HUES64 (cell line): ENCODE measurements around the gene ATG13.
A peak's percentile ranks its signal among the peaks of the same experiment; 100 is the strongest.
"Not testable (repeated sequence)": the region's sequence is repeated elsewhere in the genome, so short reads cannot be mapped to it uniquely, and the experiment has no call there.

Experiments used
- H3K27ac ChIP-seq: 2 replicates; pipeline ENCODE4 v1.7.0; 2013; ENCODE audit warnings: low read depth, low read length, inconsistent platforms
- H3K27me3 ChIP-seq: 2 replicates; pipeline ENCODE4 v1.6.1; 2013; ENCODE audit warnings: mild to moderate bottlenecking, low read length; ENCODE audit not compliant: insufficient read depth
- H3K36me3 ChIP-seq: 2 replicates; pipeline ENCODE4 v1.6.1; 2013; ENCODE audit warnings: mild to moderate bottlenecking, low read length; ENCODE audit not compliant: insufficient read depth
- H3K4me1 ChIP-seq: 2 replicates; pipeline ENCODE4 v1.6.1; 2013; ENCODE audit warnings: mild to moderate bottlenecking, low read length, moderate library complexity; ENCODE audit not compliant: insufficient read depth
- H3K4me3 ChIP-seq: 2 replicates; pipeline ENCODE4 v1.5.1; 2013; ENCODE audit warnings: mild to moderate bottlenecking, low read length, moderate library complexity
- H3K9ac ChIP-seq: 2 replicates; pipeline ENCODE4 v1.6.1; 2013; ENCODE audit warnings: mild to moderate bottlenecking, low read depth, low read length
- H3K9me3 ChIP-seq: 2 replicates; pipeline ENCODE4 v1.6.1; 2013; ENCODE audit warnings: low read depth, low read length; ENCODE audit not compliant: insufficient read depth
- WGBS: fragments of 150-250, 120-280 bp; methylation state at CpG from one replicate; pipeline ENCODE4 v1.1.7; 2013; ENCODE audit warnings: missing lambda C conversion rate; 5-methylcytosine and 5-hydroxymethylcytosine counted together

The ATG13 gene

DNA sequence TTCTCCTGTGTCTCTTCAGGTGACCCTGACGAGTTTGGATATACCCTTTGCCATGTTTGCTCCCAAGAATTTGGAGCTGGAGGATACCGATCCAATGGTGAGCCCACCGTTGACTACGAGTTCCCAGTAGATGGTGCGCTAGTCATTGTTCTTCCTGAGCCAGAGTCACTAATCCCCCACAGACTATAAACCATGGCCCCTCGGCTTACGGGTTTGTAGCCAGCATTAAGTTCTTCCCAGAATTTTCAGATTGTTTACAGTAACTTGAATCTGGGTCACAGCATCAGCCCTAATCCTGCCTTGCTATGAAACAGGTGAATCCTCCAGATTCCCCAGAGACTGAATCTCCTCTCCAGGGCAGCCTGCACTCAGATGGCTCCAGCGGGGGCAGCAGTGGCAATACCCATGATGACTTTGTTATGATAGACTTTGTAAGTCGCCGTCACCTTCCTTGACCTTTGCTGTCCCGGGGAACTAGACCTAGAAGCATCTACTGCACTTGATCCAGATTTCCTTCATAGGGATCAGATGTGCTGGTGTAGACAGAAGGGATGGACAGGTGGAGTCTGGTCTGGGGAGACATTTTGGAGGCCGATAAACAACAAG is 51.2 kb downstream of the ATG13 start:
- H3K4me1 ChIP-seq = no peaks in the 10 kb centered on the region
- H3K27ac ChIP-seq = no peak overlapping the region
- 97% methylated on average over 12 of the region's 12 CpGs for WGBS
- H3K4me3 ChIP-seq = no peak overlapping the region
- no peaks in the 10 kb centered on the region for H3K9me3 ChIP-seq
- peaks cover 90% of the 10 kb centered on the region for H3K36me3 ChIP-seq
- no peaks in the 10 kb centered on the region for H3K27me3 ChIP-seq
- H3K9ac ChIP-seq = no peak overlapping the region

DNA sequence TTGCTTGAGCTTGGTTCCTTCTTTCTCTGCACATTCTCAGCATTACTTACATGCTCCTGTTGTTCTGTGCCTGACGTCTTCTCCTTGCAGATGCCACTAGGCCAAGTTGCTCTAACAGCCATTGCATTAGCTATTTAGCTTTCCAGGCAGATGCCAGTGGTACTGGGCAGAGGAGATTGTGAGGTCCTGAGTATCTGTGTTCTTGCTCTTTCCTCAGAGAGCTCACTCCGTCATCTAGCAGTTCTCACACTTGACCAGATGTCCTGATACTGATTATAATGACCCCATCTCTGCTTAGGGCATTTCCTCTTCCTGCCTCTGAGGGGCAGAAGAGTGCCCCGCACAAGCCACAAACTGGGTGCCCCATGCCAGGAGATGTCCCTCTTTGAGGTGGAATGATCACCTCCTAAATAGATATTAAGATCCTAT is 52.4 kb downstream of the ATG13 start:
- 85% methylated on average over 3 of the region's 3 CpGs for WGBS
- Histone ChIP-seq H3K9ac (no peak overlapping the region), H3K36me3 (peaks cover 83% of the 10 kb centered on the region), H3K27ac (no peak overlapping the region), H3K27me3 (no peaks in the 10 kb centered on the region), H3K4me3 (no peak overlapping the region), H3K4me1 (peaks cover 10% of the 10 kb centered on the region; the same call in 1 of the 2 replicates), H3K9me3 (no peaks in the 10 kb centered on the region)

DNA sequence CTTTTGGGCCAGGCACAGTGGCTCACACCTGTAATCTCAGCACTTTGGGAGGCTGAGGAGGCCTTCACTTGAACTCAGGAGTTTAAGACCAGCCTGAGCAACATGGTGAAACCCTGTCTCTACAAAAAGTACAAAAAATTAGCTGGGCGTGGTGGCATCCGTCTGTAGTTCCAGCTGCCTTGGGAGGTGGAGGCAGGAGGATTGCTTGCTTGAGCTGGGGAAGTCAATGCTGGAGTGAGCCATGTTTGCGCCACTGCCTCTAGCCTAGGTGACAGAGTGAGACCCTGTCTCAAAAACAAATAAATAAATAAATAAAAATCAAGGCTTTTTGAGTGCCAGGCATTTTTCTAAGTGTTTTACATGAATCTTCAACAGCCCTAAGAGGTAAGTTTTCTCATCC is 53.2 kb downstream of the ATG13 start:
- Histone ChIP-seq H3K36me3 (peaks cover 75% of the 10 kb centered on the region), H3K4me1 (peaks cover 17% of the 10 kb centered on the region; the same call in 1 of the 2 replicates)
- H3K9ac ChIP-seq, H3K27ac ChIP-seq, H3K4me3 ChIP-seq, H3K9me3 ChIP-seq, H3K27me3 ChIP-seq: not testable (repeated sequence)
- 88% methylated on average over 2 of the region's 3 CpGs for WGBS

DNA sequence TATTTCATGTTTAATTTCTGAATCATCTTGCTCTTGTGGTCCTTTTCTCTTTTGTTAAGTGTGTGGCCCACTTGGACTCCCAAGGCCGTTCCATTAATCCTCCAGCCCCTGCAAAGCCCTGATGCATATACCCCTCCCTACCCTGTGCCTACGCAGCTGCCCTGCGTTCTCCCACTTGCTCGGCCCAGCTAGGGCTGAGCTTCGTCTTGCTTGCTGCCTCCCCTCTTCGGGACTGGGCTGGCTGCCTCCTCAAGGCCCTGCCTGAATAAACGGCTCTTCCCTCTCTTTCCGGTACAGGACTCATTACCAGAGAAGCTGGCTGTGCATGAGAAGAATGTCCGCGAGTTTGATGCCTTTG is 54.6 kb downstream of the ATG13 start:
- peaks cover 62% of the 10 kb centered on the region for H3K36me3 ChIP-seq
- peaks cover 21% of the 10 kb centered on the region; the same call in 1 of the 2 replicates for H3K4me1 ChIP-seq
- WGBS = 96% methylated on average over 10 of the region's 10 CpGs
- H3K9ac ChIP-seq = no peak overlapping the region
- H3K4me3 ChIP-seq = no peak overlapping the region
- H3K27ac ChIP-seq = no peak overlapping the region
- no peaks in the 10 kb centered on the region for H3K9me3 ChIP-seq
- H3K27me3 ChIP-seq = no peaks in the 10 kb centered on the region

DNA sequence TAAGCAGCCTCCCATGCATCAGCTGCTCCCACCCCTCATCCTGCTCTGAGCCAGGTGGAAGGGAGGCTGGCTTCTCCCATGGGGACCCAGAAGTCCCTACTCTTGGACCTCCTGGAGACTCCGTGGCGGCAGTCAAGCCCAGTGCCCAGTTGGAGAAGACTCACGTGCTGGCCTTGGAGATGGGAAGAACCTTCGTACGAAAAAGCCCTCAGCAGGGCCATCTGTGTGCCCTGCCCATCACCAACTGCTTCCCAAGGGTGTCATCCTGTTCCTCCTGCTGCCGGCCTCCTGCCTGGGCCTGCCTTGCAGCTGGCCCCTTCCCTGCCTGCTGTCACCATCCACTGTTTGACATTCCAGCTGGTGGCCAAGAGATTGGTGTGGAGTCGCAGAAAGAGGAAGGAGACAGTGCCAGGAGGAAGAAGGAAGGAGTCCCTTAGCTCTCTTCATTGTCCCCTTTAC is 55.1 kb downstream of the ATG13 start:
- Histone ChIP-seq H3K9ac (no peak overlapping the region), H3K4me3 (no peak overlapping the region), H3K27me3 (no peaks in the 10 kb centered on the region), H3K27ac (no peak overlapping the region), H3K4me1 (peaks cover 21% of the 10 kb centered on the region; the same call in 1 of the 2 replicates), H3K36me3 (peaks cover 59% of the 10 kb centered on the region), H3K9me3 (no peaks in the 10 kb centered on the region)
- WGBS = 97% methylated on average over 6 of the region's 7 CpGs

DNA sequence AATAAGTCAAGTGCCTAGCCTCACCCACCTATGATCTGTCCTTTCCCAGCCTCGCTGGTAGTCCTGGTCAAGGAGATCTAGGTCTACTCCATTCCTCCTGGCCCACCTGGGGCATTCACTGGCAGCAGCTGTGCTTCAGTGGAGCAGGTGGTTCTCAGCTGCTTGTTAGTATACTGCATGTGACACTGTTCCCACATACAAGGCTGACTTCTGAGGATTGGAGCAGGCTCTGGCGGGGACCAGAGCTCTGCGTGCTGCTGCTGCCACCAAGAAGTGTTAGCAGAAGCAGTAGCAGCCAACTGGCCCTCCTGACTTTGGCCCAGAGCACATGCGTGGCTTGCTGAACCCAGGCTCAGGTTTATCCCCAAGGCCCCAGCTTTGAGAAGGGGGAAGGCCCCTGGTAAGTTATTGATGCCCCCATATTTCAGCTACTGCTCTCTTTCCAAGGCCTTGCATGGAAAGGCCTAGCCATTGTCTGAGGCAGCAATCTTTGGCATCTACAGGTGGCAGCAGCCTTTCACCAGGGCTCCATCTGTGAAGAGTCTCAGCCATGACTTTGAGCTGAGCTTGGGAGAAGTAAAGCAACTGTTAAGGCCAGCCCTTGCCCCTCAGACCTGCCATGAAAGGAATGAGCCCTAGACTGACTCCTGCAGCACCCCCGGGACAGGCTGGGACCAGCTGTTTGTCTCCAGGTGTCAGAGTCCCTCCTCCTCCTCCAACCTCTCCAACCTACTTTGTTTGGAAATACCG is 56.5 kb downstream of the ATG13 start:
- no peaks in the 10 kb centered on the region for H3K9me3 ChIP-seq
- no peak overlapping the region for H3K4me3 ChIP-seq
- no peaks in the 10 kb centered on the region for H3K27me3 ChIP-seq
- 86% methylated on average over 6 of the region's 6 CpGs for WGBS
- peak overlapping the region; percentile 66 for H3K27ac ChIP-seq
- H3K4me1 ChIP-seq = peaks cover 21% of the 10 kb centered on the region; the same call in 1 of the 2 replicates
- H3K36me3 ChIP-seq = peaks cover 52% of the 10 kb centered on the region
- H3K9ac ChIP-seq = no peak overlapping the region

DNA sequence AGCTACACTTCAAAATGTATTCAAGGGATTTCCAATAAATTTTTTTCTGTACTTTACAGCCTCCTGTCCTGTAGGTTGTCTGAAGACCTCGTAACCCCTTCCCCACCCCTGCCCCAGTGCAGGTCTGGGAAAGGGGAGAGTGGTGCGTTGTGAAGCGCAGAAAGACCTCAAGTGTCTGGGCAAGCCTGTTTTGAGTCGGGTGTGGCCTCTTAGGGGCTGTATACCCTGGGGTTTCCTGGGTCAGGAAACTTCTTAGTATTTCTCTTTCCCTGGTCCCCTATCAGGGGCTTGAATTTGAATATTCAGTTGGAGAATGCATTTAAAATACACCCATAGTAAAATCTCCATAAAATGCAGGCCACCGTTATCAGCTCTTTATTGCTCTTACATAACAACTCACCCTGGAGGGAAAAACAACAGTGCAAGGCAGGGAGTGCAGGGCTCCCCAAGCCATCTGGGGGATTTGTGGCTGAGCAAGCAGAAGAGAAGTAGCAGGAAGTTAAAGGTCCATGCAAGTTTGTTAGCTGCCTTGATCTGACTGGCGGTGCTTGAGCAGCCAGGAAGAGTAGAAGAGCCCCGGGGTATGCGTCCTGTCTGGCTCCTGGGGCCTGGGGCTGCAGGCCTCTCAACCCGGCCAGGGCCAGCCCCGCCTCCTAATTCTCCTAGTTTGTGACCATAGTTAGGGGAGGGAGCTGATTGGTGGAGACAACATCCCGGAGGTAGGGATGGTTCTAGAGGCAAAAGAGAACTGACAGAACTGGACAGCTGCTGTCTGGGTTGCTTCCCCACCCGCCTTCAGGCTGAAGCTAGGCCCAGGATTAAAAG is 57.3 kb downstream of the ATG13 start:
- Histone ChIP-seq H3K27me3 (no peaks in the 10 kb centered on the region), H3K4me3 (no peak overlapping the region), H3K36me3 (peaks cover 51% of the 10 kb centered on the region), H3K27ac (peak overlapping the region; percentile 66), H3K9ac (no peak overlapping the region; the same call in 1 of the 2 replicates), H3K9me3 (no peaks in the 10 kb centered on the region), H3K4me1 (peaks cover 21% of the 10 kb centered on the region; the same call in 1 of the 2 replicates)
- WGBS = 22% methylated on average over 12 of the region's 12 CpGs

DNA sequence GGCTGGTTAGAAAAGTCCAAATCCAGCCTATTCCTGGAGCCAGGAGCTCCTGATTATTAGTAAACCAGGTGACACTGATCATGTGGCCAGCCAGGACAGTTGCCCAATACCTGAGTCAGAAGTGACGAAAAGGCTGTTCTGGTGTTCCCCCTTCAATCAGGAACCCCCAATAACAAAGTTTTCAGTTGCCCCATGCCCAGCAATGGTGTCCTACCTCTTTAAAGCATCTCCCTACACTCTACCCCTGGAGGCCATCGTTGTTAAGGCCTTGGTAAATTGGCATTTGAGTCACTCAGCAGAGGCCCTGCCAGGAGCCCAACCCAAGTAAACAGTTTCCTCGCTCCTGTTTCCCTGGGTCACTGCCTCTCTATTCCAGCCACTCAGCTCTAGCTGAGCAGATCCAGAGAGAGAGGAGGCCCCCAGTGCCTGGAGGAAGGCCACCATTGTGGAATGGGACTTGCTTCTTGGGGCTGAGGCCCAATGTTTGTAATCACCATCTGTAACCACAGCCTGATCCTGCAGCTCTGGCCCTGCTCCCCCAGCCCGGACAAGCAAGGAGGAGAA is 58.0 kb downstream of the ATG13 start:
- Histone ChIP-seq H3K9ac (no peak overlapping the region), H3K9me3 (no peaks in the 10 kb centered on the region), H3K36me3 (peaks cover 53% of the 10 kb centered on the region), H3K27ac (peak overlapping the region; percentile 66; the same call in 1 of the 2 replicates), H3K27me3 (no peaks in the 10 kb centered on the region), H3K4me3 (no peak overlapping the region), H3K4me1 (peaks cover 21% of the 10 kb centered on the region; the same call in 1 of the 2 replicates)
- 65% methylated on average over 4 of the region's 4 CpGs for WGBS

DNA sequence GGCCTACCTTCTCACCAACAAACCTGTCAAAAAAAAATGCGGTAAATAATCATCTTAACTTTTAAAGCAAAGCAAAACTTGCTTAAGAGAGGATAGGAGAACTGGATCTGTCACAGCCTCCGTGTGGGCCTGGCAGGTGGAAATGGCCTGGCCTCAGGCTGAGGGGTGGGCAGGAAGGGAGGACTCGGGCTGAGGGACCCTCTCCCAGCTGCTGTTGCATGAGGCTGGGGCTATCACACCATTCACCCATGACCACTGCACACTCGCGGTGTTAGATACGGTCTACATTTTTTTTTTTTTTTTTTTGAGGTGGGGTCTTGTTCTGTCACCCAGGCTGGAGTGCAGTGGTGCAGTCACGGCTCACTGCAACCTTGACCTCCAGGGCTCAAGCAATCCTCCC is 58.6 kb downstream of the ATG13 start:
- 95% methylated on average over 6 of the region's 7 CpGs for WGBS
- no peaks in the 10 kb centered on the region for H3K9me3 ChIP-seq
- peaks cover 21% of the 10 kb centered on the region; the same call in 1 of the 2 replicates for H3K4me1 ChIP-seq
- no peak overlapping the region for H3K9ac ChIP-seq
- H3K4me3 ChIP-seq = no peak overlapping the region
- H3K36me3 ChIP-seq = peaks cover 48% of the 10 kb centered on the region
- no peaks in the 10 kb centered on the region for H3K27me3 ChIP-seq
- no peak overlapping the region; the same call in 1 of the 2 replicates for H3K27ac ChIP-seq

DNA sequence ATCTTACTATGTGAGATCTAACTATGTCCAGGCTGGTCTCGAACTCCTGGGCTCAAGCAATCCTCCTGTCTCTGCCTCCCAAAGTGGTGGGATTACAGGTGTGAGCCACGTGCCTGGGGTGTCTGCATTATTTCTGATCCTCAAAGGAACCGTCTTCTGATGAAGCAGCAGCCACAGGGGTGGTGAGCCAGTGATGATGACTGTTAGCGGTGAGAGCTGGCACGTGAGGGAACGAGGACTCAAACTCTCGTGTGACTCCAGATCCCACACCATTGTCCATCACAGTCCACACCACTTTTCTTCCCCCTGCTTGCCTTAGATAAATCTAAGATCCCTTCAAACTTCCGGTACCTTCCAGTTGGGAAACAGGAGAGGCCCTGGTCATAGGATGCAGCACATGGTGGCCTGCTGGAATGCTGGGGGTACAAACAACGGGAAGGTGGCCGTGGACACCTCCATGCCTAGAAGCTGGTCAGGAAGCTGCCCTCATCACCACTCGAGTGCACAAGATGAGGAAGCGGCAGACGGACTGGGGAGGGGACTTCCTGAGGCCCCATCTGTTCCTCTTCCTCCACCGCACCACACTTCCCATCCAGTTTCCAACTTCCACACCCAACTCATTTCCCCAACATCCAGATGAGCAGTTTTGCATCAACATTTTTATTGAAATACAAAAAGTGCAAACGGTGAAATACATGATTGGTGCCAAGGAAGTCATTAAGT is 59.2 kb downstream of the ATG13 start:
- 93% methylated on average over 15 of the region's 15 CpGs for WGBS
- H3K9ac ChIP-seq = no peak overlapping the region
- peaks cover 21% of the 10 kb centered on the region; the same call in 1 of the 2 replicates for H3K4me1 ChIP-seq
- no peaks in the 10 kb centered on the region for H3K9me3 ChIP-seq
- H3K27me3 ChIP-seq = no peaks in the 10 kb centered on the region
- H3K27ac ChIP-seq = no peak overlapping the region
- H3K4me3 ChIP-seq = no peak overlapping the region
- H3K36me3 ChIP-seq = peaks cover 46% of the 10 kb centered on the region
